T follicular helper cell (primary cell): ENCODE data around the gene ADAMTSL1.

Source experiments
- DNase-seq: peaks from one replicate; pipeline ENCODE4 v3.0.0-alpha.2; 2020; ENCODE audit warnings: low read depth

ADAMTSL1 gene

DNA sequence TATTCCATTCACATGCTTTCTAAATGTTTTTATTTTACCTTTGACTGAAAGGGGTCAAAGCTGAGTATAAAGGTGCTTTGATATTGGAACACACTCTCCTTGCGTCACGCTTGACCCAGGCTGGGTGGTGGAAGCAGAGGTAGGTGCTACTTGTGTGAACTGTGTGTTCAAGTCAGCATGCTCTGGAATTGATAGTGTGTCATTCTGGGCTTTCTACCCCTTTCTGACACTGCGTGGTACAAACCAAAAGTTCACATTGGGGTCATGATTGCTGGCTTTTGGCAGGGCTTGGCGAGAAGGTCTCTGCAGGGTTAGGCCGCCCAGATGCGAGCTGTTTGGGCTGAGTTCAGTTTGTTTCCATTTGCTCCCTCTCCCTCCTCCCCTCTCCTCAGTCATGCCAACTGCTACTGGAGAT, 131.8 kb downstream of the ADAMTSL1 start:
- no peak for DNase-seq

DNA sequence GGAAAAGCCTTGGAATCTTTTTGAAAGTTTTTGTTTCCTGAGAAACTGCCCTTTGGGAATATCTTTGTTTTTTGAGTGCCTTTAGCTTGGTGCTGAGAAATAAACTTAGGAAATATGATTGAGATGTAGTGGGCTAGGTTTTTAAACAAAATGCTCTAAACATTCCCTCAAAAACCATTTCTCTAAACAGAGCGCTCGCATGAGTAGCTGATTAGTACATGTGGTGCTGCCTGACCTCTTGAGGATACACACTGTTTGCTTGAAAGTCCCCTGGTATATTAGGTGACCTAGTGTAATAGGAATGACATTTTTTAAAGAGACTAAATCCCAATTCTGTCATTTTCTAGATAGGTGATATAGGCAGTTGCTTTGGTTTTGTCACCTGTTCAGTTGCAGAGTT, 132.3 kb downstream of the ADAMTSL1 start:
- no peak for DNase-seq

DNA sequence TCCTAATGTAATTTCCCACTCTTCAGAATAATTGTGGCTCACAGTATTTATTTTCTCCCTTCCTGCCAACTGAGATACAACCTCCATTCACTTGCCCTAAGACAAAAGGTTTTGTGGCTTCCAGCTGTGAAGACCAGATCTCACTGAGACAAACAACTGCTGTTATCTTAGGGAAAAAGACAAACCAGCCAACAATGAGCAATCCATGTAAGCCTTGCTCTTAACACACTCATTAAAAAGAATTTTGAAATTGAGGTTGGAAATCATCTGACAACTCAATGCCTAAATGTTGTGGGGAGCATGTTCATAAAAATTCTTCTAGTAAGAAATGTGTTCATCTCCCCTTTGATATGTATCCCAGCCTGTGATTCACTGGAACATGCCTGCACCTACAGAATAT, 132.9 kb downstream of the ADAMTSL1 start:
- no peak for DNase-seq

DNA sequence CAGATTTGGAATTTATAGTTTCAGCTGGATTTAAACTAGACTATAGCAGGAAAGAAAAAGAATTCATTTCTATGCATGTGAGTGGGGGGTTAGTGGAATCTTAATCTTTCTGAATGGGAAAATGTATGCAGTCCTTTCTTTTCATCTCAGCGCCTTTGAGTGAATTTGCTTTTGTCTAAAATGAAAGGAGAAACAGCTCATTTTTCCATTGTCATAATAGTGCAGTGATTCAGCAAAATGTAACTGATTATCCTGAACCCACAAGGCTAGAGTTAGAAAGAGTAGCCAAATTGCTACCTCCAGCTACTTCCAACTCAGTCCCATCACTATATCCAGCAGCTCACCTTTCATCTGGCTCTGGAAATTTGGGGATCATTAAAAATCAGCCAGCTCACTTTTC, 134.4 kb downstream of the ADAMTSL1 start:
- no peak for DNase-seq

DNA sequence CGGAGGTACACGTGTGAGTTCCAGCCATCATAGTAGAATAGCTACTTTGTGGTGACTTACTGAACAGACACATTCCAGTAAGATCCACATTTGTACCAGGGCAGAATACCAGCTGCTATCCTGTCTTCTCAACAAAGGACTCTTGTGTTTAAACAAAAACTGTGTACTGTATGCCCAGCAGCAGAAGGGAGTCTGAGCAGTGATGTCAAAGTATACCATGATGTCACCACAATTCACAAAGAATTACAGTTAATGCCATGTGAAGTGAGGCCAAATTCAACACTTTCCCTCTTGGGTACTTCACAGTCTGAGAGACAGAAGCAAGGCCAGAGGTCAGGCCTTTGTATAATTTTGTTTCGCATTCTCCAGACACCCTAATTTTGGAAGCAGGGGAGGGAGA, 137.0 kb downstream of the ADAMTSL1 start:
- no peak for DNase-seq

DNA sequence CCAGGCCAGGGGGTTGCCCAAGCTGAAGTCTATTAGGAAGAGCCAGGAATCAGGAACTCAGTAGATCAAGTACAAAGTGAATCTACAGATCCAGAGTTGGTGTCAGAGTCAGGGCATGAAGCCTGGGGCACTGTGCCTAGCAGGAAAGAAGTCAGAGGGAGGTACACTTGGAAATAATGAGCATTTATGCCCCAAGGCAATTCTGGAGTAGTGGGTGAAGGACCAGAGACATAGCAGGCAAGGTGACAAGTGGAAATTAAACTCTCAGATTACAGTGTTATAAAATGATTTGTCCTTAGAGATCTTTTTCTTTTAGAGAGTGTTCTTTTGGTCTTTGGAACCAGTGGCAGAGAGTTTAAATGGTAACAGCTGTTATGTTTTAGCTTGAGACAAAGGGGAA, 138.0 kb downstream of the ADAMTSL1 start:
- no peak for DNase-seq

DNA sequence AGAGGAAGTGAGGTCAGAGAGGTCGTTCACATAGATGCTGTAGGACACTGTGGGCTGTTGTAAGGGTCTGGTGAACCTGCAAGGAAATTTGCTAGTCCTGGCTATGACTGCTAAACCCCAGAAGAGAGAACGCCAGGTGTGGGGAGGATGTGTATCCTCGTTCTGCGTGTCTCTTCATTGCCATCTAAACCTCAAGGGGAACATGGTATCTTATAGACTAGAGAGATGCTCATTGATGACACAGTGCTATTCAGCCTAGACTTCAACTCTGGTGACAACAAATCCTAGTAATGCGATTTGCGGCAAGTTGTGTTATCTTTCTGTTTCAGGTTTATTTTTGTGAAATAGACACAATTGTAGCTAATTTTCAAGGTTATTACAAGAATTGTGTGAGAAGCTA, 140.2 kb downstream of the ADAMTSL1 start:
- DNase-seq, result no peak

DNA sequence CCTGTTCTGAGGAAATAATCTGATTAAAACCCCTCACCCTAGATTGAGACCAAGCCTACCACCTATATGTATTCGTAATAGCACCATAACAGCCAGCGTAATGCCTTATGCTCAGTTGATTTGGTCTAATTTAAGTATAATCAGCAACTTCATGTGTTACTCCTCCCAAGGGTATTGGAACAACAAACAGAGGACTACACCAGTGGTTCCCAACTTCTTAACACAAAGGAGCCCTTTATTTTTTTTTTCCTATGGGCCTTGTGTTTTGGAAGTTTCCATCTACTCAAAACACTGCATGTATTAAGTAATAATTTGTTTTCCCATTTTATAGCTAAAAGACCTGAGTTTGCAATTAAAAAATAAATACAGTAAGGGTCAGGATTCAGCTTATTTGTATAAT, 140.7 kb downstream of the ADAMTSL1 start:
- no peak for DNase-seq

DNA sequence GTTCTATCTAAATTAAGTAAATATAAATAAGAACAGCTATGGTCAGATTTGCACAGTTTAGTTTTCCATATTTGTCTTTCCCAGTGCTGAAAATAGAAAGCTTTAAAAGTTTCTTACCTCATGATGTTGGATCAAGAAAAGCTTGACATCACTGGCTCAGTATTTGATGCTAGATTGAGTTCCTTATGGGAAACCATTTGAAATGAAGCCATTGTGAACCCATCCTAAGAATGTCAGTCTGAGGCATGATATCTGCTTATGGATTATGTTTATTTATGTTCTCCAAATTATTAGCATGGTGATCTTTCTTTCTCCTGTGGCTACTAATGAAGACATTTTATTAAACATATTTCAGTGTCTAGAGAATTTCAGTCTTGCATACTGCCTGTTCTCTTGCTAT, 143.0 kb downstream of the ADAMTSL1 start:
- no peak for DNase-seq

DNA sequence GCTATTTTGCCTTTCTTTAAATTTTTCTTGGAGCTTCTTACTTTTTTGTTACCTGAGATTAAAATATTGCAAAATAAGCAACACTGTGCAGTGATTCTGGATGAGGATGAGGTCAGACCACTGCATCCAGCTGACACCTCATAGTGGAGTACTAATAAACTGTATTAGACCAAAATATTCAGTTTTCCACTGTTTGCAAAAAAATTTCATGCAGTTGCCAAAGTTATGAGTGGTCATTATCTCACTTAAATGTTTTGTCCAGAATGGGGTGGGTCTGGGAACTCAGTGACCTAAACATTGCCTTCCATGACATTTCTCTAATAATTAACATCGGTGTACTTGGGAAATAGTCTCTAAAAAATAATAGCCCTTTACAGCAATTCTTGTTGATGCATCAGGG, 143.8 kb downstream of the ADAMTSL1 start:
- DNase-seq, result no peak

DNA sequence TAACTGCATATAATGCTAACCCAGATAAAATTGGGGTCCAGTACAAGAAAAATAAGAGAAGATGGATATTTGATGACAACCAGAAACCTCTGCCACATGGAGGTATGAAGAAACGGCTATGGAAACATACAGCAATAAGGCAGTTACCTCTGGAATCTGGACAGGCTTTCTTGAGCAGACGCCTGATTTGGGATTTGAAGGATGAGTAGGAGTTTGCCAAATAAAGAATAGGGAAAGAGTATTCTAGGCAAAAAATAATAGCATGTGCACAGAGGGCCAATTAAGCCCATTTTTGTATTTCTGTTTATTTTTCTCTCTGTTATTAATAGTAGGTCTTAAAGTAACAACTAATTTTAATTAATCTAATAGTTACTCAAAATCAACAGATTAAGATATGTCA, 144.9 kb downstream of the ADAMTSL1 start:
- no peak for DNase-seq

DNA sequence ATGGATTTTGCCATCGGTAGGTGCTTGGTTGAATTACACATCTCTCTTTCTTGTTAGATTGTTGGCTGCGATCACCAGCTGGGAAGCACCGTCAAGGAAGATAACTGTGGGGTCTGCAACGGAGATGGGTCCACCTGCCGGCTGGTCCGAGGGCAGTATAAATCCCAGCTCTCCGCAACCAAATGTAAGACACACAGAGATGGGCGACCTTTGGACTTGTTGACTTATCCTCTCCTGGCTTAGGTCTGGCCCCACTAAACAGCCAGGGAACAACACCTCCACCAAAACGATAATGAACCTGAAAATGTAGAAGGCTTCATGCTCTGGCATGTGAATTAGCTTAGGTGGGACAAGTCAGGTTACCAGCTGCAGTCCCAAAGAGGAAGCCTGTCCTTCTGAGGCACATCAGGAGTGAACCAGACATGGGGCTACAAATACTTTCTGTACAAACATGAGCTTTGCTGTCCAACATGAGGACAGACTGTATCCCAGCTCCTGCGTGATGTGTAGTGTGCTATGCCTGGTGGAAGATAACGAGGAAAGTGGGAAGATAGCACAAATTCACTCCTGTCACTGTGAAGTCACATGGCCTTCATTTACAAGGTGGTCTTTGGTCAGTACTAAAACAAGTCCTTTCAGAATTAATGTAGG, 148.4 kb downstream of the ADAMTSL1 start:
- DNase-seq, result no peak

DNA sequence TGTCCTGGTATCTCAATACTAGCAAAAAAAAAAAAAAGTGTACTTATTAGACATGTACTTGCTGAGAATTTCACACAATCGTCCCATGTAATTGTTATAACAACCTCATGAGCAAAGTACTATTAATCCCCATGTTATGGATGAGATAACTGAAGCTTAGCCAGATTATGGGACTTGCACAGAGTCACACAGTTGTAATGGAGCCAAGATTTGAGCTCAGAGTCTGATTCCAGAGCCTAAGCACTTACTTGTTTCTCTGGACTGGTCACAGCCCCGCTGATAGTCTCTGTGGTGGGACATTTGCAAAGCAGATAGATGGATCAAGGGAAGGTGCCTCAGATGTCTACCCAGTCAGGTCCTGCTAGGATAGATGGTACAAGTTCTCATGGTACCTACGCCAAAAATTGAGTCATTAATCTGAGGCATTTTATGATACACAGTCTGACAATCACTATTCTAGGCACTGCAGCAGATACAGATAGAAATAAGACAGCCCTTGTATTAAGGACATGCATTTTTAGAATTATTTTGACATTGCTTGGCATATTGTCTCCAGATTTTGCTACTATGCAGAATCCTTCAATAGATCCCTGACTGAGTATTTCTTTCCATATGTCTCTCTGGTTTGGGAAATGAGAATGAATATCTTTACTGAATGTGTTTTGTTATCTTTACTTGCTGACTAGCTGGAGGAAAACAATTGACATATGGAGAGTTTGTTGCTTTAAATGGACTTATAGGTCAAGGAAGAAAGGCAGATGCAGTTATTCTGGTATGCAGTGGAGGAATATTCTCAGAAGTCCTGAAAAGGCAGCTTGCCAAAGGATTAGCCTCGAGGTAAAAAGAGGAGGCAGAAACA, 149.5 kb downstream of the ADAMTSL1 start:
- no peak for DNase-seq

DNA sequence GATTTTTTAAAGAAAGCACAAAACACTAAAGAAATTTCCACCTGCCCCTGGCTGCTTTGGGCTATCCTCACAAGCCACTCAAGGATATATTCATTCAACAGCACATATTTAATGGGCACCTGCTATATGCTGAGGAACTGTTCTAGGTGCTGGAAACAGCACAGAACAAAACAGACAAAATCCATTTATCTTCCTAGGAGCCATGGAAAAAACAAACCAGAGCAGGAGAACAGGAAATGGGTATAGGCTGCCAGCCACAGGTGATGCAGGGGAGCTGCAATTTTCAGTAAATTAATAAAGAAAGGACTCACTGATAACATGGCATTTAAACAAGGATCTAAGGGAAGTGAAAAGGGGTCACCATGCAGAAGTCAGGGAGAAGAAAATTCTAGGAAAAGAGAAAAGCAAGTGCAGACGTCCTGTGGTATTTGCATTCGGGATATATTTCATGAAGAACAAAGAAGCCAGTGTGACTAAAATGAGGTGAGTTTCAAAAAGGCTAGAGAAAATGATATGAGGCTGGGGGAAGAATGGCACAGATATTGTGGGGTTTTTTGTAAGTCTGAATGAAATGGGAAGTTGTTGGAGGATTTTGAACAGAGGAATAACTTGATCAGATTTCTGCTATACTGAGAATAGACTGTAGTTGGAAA, 152.2 kb downstream of the ADAMTSL1 start:
- no peak for DNase-seq

DNA sequence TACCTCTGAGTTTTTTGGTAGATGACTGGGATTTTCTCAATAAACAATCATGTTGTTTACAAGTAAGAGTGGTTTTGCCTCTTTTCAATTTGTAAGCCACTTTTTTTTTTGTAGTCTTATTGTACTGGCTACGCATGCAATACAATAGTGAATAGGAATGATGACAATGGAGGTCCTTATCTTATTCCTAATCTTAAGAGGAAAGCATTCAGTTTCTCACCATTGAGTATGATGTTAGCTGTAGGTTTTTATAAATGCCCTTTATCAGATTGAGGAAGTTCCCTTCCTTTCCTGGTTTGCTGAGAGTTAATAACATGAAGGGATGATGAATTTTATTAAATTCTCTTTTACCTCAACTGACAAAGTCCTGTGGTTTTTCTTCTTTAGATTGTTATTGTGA, 155.2 kb downstream of the ADAMTSL1 start:
- DNase-seq, result no peak

DNA sequence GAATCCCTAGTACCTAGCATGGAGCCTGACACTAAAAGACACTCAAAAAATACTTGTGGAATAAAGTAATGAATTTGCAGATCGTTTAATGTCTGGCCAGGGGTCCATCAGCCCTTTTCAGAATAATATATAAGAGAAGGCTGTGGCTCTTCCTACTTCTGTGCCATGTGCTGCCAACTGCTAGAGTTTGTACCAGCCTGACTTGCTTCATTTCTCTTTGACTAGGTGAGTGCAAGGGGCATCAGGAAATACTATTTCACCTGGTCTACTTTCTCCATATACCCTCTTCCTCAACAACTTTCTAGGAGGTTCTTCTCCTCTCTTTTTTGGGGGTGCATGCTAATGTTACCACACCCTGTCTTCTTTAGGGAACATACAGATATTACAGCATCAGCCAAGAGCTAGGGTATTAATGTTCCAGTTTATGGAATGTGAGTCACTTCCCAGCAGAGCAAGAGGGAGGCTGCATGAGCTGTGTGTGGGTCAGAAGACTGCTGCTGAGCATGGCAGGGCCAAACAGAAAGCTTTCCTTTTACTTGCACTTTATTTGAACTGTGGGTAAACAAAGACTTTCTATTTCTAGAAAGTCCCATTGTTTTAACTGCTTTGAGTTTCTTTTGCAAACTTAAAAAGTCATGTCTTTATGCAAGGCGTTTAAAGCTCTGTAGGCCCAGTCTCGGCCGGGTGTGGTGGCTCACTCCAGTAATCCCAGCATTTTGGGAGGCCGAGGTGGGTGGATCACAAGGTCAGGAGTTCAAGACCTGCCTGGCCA, 158.9 kb downstream of the ADAMTSL1 start:
- no peak for DNase-seq

DNA sequence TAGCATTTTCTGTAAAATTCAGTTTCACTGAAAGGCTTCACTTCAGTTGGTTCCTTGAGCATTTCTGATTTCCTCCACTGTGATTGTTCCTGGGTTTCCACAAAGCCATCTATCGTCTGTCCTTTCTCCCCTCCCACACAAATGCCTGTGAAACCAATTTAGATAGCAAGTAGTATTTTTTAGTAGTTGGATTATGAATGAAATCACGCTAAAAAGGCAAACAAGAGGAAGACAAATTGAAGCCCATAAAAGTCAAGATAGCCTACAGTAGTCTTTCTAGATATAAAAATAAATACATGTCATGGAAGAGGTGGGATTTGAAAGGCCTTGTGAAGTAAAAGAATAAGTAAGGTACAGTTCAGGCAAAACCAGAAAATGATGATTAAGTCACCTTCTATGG, 162.8 kb downstream of the ADAMTSL1 start:
- DNase-seq, result no peak

DNA sequence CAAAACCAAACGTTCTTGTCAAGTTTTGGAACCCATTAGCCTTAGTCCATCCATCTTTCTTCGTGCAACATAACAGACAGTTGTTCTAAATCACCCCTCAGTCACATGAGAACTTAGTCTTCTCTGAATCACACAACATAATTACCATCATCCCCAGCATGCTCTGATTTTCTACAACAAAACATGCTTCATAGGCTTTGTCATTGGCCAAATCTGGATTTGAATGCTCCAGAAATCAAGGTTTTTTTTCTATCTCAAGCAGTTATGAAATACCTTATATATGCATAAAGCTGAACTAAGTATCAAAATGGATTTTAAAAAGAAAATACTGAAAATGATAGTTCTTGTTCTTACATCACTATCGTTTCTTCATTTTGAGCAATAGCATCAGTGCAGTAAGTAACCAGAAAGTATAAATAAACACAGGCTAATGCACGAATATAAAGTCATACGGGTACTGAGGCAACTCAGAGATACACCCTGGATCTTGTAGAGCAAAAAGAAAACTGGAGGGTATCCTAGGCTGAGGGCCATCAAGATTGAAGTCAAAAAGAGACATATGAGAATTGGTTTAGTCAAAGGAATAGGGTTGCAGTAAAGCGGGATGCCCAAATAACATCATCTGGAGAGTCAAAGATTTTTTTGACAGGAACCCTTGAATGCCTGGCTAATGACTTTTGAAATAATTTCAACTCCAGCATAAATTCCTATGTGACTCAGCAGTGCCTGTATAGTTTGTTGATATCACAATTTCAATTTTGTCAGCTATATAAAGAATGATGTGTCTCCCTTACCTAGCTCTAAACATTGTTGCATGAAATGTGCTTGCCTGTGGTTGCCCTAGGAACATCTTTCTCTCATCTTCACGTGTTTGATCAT, 164.7 kb downstream of the ADAMTSL1 start:
- DNase-seq, result no peak

DNA sequence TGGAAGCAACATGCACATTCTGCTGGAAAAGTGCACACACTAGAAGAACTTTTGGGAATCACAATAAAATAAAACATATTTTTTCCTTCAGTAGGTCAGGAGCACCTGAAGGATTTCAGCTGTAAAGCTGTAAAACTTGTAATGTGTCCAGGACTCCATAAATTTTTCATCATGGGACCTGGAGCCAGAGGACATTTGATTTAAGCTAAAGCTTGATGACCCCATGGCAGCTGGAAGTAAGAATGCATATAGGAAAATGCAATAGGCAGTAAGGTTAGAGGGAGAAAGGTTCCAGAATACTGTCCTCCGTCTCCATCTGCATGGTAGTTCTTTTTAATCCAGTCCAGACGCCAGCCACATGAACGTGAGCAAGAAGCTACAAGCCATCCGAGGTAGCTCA, 166.0 kb downstream of the ADAMTSL1 start:
- no peak for DNase-seq

DNA sequence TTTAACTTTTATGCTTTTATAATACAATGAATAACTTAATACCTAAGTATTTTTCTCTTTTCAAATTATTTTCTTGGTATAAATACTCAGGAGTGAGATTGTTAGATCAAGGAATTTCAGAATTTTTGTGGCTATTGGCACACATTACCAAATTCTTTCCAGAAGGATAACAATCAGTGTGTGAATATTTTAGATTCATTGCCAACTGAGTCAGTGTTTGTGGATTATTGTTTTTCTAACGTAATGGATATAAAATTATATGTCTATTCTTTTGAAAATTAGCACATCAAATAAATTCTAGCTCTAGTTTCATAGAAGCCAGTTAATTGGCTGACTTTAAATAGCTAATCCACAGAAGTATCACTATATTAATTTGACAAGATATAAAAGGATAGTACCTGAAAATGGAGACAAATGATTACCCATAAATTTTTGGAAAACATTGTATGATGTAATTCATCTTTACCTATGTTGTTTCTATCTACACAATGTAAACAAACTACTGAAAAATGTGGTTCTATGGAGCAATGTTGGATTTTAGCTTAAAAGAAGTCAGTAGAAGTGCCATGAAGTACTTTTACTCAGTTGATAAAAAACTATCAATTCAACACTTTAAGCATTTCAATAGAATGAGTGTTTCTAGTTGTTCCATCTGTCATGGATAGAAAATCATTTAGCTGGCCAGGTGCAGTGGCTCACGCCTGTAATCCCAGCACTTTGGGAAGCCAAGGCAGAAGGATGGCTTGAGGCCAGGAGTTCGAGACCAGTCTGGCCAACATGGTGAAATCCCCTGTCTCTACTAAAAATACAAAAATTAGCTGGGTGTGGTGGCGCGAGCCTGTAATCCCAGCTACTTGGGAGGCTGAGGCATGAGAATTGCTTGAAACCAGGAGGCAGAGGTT, 185.1 kb downstream of the ADAMTSL1 start:
- no peak for DNase-seq
